Endothelial cell of umbilical vein (primary cell): Measurements from ENCODE around the gene PNPLA2. TPM values are rescaled to one million over a fixed set of nuclear protein-coding genes. Genes with fewer than 3 reads are reported as not detected.

Experiments used
- BruUV-seq: library from RNA; stranded (reverse); fragments of 400-500 nt; replicated peaks from 2 replicates; lab custom pipeline; 2021; lab: Mats Ljungman, UMichigan
- CTCF ChIA-PET: fragments of 300-600, 350-600 bp; sonication (Branson Sonifier 250); formaldehyde crosslinking; loops from one replicate; lab custom pipeline; 2021; ENCODE audit warnings: antibody characterized with exemption, inconsistent platforms; lab: Charles Lee
- POLR2A ChIA-PET: fragments of 300-600, 350-600 bp; sonication (Branson Sonifier 250); formaldehyde crosslinking; loops from one replicate; lab custom pipeline; 2021; ENCODE audit warnings: antibody characterized with exemption, inconsistent platforms; lab: Charles Lee
- DNase-seq: peaks from one replicate; pipeline ENCODE4 v3.0.0-alpha.2; 2011; ENCODE audit warnings: low read depth, low spot score
- FAIRE-seq: peaks from 2 replicates; lab custom pipeline; 2011; peaks lifted over from hg19 to GRCh38; lab: Jason Lieb, UNC
- H2AFZ ChIP-seq: 2 replicates; pipeline ENCODE4 v1.6.0; 2012; ENCODE audit warnings: low read depth, low read length, control low read depth, inconsistent platforms
- H3K27ac ChIP-seq: 2 replicates; pipeline ENCODE4 v1.5.1; 2011; ENCODE audit warnings: low read depth, mild to moderate bottlenecking, control low read depth, low read length, moderate library complexity; ENCODE audit not compliant: insufficient read depth
- H3K27me3 ChIP-seq, 2 experiments: 2 replicates each; pipeline versions ENCODE4 v1.6.0 to v1.6.1; 2011; ENCODE audit warnings: low read length in 2 of 2, mixed read lengths in 1 of 2; ENCODE audit not compliant: control insufficient read depth in 2 of 2, insufficient read depth in 2 of 2
- H3K36me3 ChIP-seq, 2 experiments: 2 replicates in 1 of 2; 3 replicates in 1 of 2; pipeline ENCODE4 v1.5.1; 2011; ENCODE audit warnings: low read length in 2 of 2, mild to moderate bottlenecking in 1 of 2, moderate library complexity in 1 of 2; ENCODE audit not compliant: control insufficient read depth in 2 of 2, insufficient read depth in 2 of 2; ENCODE audit errors: extremely low read depth in 1 of 2
- H3K4me1 ChIP-seq: 3 replicates; pipeline ENCODE4 v1.5.1; 2011; ENCODE audit warnings: mild to moderate bottlenecking, low read length; ENCODE audit not compliant: control insufficient read depth, insufficient read depth; ENCODE audit errors: extremely low read depth
- H3K4me2 ChIP-seq: 2 replicates; pipeline ENCODE4 v1.6.1; 2011; ENCODE audit warnings: low read length, control low read depth, mixed read lengths; ENCODE audit not compliant: insufficient read depth
- H3K4me3 ChIP-seq, 3 experiments: fragments of 200-600 bp in 1 of 3; sonication (generic), shearing (Covaris generic) in 1 of 3; replicated peaks in 1 of 3; 2 replicates each; pipeline ENCODE4 v1.5.1; 2011 to 2016; ENCODE audit warnings: control low read depth in 3 of 3, low read length in 3 of 3, mild to moderate bottlenecking in 2 of 3, inconsistent platforms in 1 of 3, low read depth in 1 of 3, moderate library complexity in 1 of 3; ENCODE audit not compliant: insufficient read depth in 1 of 3
- H3K79me2 ChIP-seq: 2 replicates; pipeline ENCODE4 v1.6.0; 2012; ENCODE audit warnings: low read length, inconsistent platforms; ENCODE audit not compliant: control insufficient read depth, insufficient read depth
- H3K9ac ChIP-seq: replicated peaks from 2 replicates; pipeline ENCODE3; 2011; ENCODE audit warnings: low read length, control low read depth; ENCODE audit not compliant: insufficient read depth; ENCODE audit errors: extremely low read depth
- H3K9me1 ChIP-seq: replicated peaks from 3 replicates; pipeline ENCODE4 v1.6.0; 2011; ENCODE audit warnings: mild to moderate bottlenecking, low read length; ENCODE audit not compliant: control insufficient read depth, insufficient read depth; ENCODE audit errors: extremely low read depth
- H3K9me3 ChIP-seq: replicated peaks from 2 replicates; pipeline ENCODE4 v1.5.1; 2012; ENCODE audit warnings: low read length, inconsistent platforms; ENCODE audit not compliant: control insufficient read depth, insufficient read depth
- H4K20me1 ChIP-seq: replicated peaks from 2 replicates; pipeline ENCODE3; 2011; ENCODE audit warnings: mild to moderate bottlenecking, low read length; ENCODE audit not compliant: control insufficient read depth, insufficient read depth; ENCODE audit errors: extremely low read depth
- CTCF ChIP-seq, 2 donors: IDR thresholded peaks; 1 replicate in 1 of 2; 2 replicates in 1 of 2; pipeline ENCODE4 v1.5.1; 2011; ENCODE audit warnings: low read length in 2 of 2, mild to moderate bottlenecking in 2 of 2, moderate library complexity in 2 of 2, control low read depth in 1 of 2, inconsistent platforms in 1 of 2, low read depth in 1 of 2; ENCODE audit not compliant: insufficient read depth in 1 of 2; ENCODE audit errors: extremely low read depth in 1 of 2
- EZH2 ChIP-seq: IDR thresholded peaks from 2 replicates; pipeline ENCODE4 v1.6.1; 2012; ENCODE audit warnings: borderline replicate concordance, low read depth, mild to moderate bottlenecking, moderate library complexity, low read length, inconsistent platforms; ENCODE audit not compliant: severe bottlenecking
- FOS ChIP-seq: IDR thresholded peaks from 2 replicates; pipeline ENCODE4 v1.6.1; 2011; ENCODE audit warnings: mild to moderate bottlenecking, low read length, moderate library complexity, borderline replicate concordance; ENCODE audit not compliant: insufficient read depth
- GATA2 ChIP-seq: IDR thresholded peaks from 2 replicates; pipeline ENCODE4 v1.7.0; 2011; ENCODE audit warnings: low read depth, mild to moderate bottlenecking, moderate library complexity, mixed read lengths, low read length; ENCODE audit not compliant: insufficient read length, insufficient read depth
- JUN ChIP-seq: IDR thresholded peaks from 2 replicates; pipeline ENCODE4 v1.6.1; 2011; ENCODE audit warnings: borderline replicate concordance, low read depth; ENCODE audit not compliant: insufficient read length, insufficient read depth
- MAX ChIP-seq: IDR thresholded peaks from 2 replicates; pipeline ENCODE4 v1.6.1; 2011; ENCODE audit not compliant: insufficient read depth, insufficient read length
- MYC ChIP-seq: IDR thresholded peaks from one replicate; pipeline ENCODE4 v1.6.1; 2011; ENCODE audit warnings: mild to moderate bottlenecking, low read depth, low read length
- POLR2A ChIP-seq: IDR thresholded peaks from 2 replicates; pipeline ENCODE4 v1.6.1; 2012; ENCODE audit warnings: low read depth, mild to moderate bottlenecking, control low read depth, low read length
- POLR2AphosphoS5 ChIP-seq: IDR thresholded peaks from 2 replicates; pipeline ENCODE4 v1.6.1; 2012; ENCODE audit warnings: low read depth, mild to moderate bottlenecking, control low read depth, low read length, moderate library complexity; ENCODE audit not compliant: insufficient read depth
- dilution Hi-C: fragments of 300-500 bp; cut with MboI; formaldehyde crosslinking; loops from one replicate; pipeline ENCODE4 v1.15.0; 2019; ENCODE audit warnings: low sequenced_read_pairs; ENCODE audit not compliant: extremely low pct_ligation_motif_present
- intact Hi-C: fragments of 100-400 bp; cut with micrococcal nuclease; formaldehyde crosslinking; loops from one replicate; pipeline ENCODE4 v1.10.0; 2022
- polyA plus RNA-seq, 4 experiments: library from polyadenylated mRNA; depleted of rRNA in 3 of 4; stranded (reverse) in 3 of 4; unstranded in 1 of 4; fragments of >200 nt; gene quantifications; 2 replicates each; pipeline versions ENCODE4 v1.2.1 to v1.2.3, GENCODE V29; 2011 to 2012; ENCODE audit warnings: missing spikeins in 1 of 4
- total RNA-seq: library from RNA; stranded (reverse); gene quantifications from 2 replicates; pipeline ENCODE4 v1.2.3, GENCODE V29; 2021

Gene PNPLA2
- total and polyA plus RNA-seq, 2 donors (not counting 3 experiments of a cell fraction or from before 2014, with no cell fraction given): 73.1 to 75.6 TPM

DNA sequence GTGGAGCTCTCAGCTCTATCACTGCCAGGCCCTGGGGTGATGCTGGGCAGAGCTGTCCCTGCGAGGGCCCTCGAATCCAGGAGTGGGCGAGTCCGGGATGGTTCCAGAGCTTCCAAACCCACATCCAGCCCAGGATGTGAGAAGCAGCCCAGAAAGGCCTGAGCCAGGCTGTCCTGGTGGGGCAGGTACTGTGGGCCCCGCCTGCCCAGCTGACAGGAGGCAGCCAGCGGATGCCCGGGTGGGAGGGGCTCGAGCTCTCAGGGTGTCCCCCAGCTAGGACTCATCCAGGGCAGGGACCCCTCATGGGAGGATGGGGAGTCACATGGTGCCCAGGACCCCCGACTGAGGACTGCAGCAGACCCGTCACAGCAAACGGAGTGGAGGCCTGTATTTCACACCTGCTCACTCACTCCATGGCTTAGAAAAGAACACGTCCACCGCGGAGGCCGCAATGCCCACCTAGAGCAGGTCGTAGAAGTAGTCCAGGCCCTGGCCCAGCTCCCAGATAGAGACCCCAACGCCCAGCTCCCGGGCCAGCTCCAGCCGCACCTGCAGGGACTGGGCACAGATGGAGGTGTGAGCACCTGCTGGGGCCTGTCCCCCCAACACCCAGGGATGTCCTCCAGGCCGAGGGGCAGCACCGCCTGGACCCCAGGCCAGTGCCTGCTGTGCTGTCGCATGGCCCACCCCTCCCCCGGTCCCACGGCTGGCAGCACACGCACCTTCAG lies 50.8 kb downstream of the PNPLA2 start:
- Histone ChIP-seq H3K4me2 (no peak overlapping the region), H4K20me1 (no peaks in the 10 kb centered on the region), H3K9me1 (no peaks in the 10 kb centered on the region), H2AFZ (no peak overlapping the region), H3K9ac (no peak overlapping the region), H3K27me3 (no peaks in the 10 kb centered on the region), H3K27ac (no peak overlapping the region), H3K4me3 (no peak overlapping the region), H3K4me1 (no peaks in the 10 kb centered on the region), H3K36me3 (peaks cover 0 to 5% of the 10 kb centered on the region in 2 experiments), H3K9me3 (no peaks in the 10 kb centered on the region), H3K79me2 (no peaks in the 10 kb centered on the region)
- no TSS peak for BruUV-seq
- ChIA-PET CTCF (interaction anchor here (1.0 to 2.5 kb wide), 4 partner anchors 13 to 181 kb away, joined by 3 to 7 read pairs (median 4); no protein-coding TSS in a partner anchor), POLR2A (no interaction called here)
- no peak for DNase-seq
- no peak for FAIRE-seq
- TF ChIP-seq JUN (no peak), POLR2AphosphoS5 (no peak), FOS (no peak), GATA2 (no peak), CTCF (IDR thresholded peaks at IDR 0.05; ENCODE audit: extremely low read depth in 1 of 2, insufficient read depth in 1 of 2, low read depth in 1 of 2, low read length in 2 of 2) (no peak), MYC (no peak), EZH2 (no peak), POLR2A (no peak), MAX (no peak)
- dilution Hi-C loops: no loop called here
- intact Hi-C loops: no loop called here
